ENCODE results near the gene DDAH2. TPM values are rescaled to one million over a fixed set of nuclear protein-coding genes. Genes with fewer than 3 reads are reported as not detected.

DDAH2 gene
- total and polyA plus RNA-seq, 12 donors, result 35.2 to 117 (median 54.2) TPM

DNA sequence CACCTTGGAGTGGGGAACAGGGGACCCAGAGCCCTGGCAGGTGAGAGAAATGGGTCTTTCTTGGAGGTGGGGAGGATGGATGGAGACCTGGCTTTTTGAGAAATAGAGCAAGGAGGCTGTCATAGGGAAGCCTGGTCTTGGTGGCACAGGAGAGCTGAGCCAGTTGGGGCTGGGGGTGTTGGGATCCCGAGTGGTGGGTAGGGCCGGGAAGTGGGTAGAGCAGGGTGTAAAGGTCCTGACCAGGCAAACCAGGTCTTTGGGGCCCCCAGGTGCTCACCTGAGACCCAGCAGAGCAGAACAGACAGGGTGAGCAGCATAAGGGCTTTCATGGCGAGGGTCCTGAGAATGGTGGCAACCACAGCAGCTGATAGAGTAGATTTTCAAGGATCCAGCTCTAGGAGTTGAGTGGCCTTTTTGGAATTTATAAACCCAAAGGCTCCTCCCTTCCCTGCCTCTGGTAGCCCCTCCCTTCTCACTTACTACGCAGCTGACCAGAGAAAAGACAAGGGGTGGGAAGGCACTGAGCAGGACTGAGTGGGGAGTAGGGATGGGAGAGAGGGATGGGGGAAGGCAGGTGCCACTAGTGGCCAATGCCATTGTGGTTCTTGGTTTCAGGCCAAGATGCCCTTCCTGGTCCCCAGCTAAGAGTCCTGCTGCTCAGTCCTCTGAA, 7.6 kb downstream of the DDAH2 start, which contains the start of gene LY6G6C:
TSS of gene LY6G6C (minus strand) at position 396 of the 670 bp plus-strand sequence. CDS start at position 329, 67 bp downstream.
- Histone ChIP-seq H3K36me3 (peaks cover 0 to 15% (median 6%) of the 10 kb centered on the region in 9 donors), H3K27ac (no peak within 1 kb of the TSS), H3K4me1 (peaks cover 0 to 9% (median 0%) of the 10 kb centered on the region in 9 donors), H3K9me3 (no peaks in the 10 kb centered on the region), H3K4me3 (no peak within 1 kb of the TSS), H3K27me3 (no peaks in the 10 kb centered on the region)
- WGBS, 2 donors, result 88 to 94% methylated on average over 4 of the region's 4 CpGs
- intact Hi-C loops (cut with DNase I), result no loop called here
- TF ChIP-seq, protein P1, sequence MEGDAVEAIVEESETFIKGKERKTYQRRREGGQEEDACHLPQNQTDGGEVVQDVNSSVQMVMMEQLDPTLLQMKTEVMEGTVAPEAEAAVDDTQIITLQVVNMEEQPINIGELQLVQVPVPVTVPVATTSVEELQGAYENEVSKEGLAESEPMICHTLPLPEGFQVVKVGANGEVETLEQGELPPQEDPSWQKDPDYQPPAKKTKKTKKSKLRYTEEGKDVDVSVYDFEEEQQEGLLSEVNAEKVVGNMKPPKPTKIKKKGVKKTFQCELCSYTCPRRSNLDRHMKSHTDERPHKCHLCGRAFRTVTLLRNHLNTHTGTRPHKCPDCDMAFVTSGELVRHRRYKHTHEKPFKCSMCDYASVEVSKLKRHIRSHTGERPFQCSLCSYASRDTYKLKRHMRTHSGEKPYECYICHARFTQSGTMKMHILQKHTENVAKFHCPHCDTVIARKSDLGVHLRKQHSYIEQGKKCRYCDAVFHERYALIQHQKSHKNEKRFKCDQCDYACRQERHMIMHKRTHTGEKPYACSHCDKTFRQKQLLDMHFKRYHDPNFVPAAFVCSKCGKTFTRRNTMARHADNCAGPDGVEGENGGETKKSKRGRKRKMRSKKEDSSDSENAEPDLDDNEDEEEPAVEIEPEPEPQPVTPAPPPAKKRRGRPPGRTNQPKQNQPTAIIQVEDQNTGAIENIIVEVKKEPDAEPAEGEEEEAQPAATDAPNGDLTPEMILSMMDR (IDR thresholded peaks at IDR 0.05), result no peak
- ATAC-seq, result no peak
- no peak for DNase-seq

DNA sequence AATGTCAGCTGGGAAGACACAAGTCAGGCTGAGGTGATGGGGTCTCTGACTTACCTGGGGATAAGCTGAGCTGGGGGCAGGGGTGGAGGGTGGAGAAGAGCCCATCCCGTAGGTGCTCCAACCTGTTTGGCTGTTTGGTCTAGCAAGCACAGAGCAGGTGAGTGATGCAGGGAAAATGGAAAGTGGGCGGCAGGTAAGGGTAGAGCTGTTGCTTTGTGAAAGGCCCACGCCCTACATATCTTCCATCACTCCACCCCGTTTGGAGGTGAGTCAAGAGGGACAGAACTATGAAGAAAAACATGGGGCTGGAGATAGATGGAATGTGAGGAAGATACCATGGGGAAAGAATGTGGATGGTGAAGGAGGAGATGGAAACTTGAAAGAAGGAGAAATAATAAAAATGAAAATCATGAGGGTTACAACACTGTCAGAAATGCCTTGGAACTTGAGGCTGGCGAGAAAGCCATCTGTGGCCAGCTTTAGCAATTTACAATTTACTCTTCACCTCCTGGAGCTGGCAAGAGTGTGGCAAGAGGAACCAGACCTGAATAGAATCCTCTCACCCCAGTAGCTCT, 8.8 kb downstream of the DDAH2 start:
- H3K4me1 ChIP-seq, result peaks cover 0 to 8% (median 0%) of the 10 kb centered on the region in 9 donors
- no peak overlapping the region for H3K27ac ChIP-seq
- no peak for ATAC-seq
- H3K4me3 ChIP-seq, result no peak overlapping the region
- no peak for DNase-seq
- WGBS, 2 donors, result 86 to 89% methylated on average over 5 of the region's 5 CpGs
- TF ChIP-seq, protein P1 (IDR thresholded peaks at IDR 0.05), result no peak
- H3K27me3 ChIP-seq, result no peaks in the 10 kb centered on the region
- intact Hi-C loops (cut with DNase I), result no loop called here
- no peaks in the 10 kb centered on the region for H3K9me3 ChIP-seq
- H3K36me3 ChIP-seq, result peaks cover 0 to 5% (median 0%) of the 10 kb centered on the region in 9 donors

- no peak for DNase-seq
- Histone ChIP-seq H3K9me3 (no peaks in the 10 kb centered on the region), H3K36me3 (no peaks in the 10 kb centered on the region), H3K4me1 (peaks cover 0 to 6% (median 0%) of the 10 kb centered on the region in 9 donors), H3K27ac (no peak overlapping the region), H3K27me3 (no peaks in the 10 kb centered on the region), H3K4me3 (no peak overlapping the region)
- intact Hi-C loops (cut with DNase I), result no loop called here
- TF ChIP-seq, protein P1 (IDR thresholded peaks at IDR 0.05), result no peak
- WGBS, 2 donors, result 85 to 92% methylated on average over 6 of the region's 6 CpGs
- ATAC-seq, result no peak
These were observed 10.1 kb downstream of the DDAH2 start for GRCh38 chr6:31719001-31719400.

GRCh38 chr6:31718265-31718664, 10.8 kb downstream of the DDAH2 start:
- H3K4me1 ChIP-seq, result no peaks in the 10 kb centered on the region
- no peak overlapping the region for H3K4me3 ChIP-seq
- no peak overlapping the region for H3K27ac ChIP-seq
- H3K9me3 ChIP-seq, result no peaks in the 10 kb centered on the region
- 88 to 94% methylated on average over 1 of the region's 1 CpG for WGBS, 2 donors
- ATAC-seq (no peak), DNase-seq (no peak)
- no peaks in the 10 kb centered on the region for H3K36me3 ChIP-seq
- no peaks in the 10 kb centered on the region for H3K27me3 ChIP-seq
- intact Hi-C loops (cut with DNase I), result no loop called here
- TF ChIP-seq, protein P1 (IDR thresholded peaks at IDR 0.05), result no peak

All from heart right ventricle (tissue), 16 donors.